Prostate gland (tissue), 2 donors: ENCODE measurements around the gene SIGLEC1. TPM values are rescaled to one million over a fixed set of nuclear protein-coding genes. Genes with fewer than 3 reads are reported as not detected.

ENCODE experiments used
- DNase-seq: peaks from one replicate; pipeline ENCODE4 v3.0.0-alpha.2; 2019; ENCODE audit warnings: low spot score
- H3K27ac ChIP-seq, 2 donors: fragments of 200-600 bp; sonication (generic); 2 replicates each; pipeline ENCODE4 v1.5.1; 2017 to 2019
- H3K27me3 ChIP-seq: fragments of 200-600 bp; sonication (generic); replicated peaks from 2 replicates; pipeline ENCODE4 v1.5.1; 2019; ENCODE audit not compliant: insufficient read depth
- H3K36me3 ChIP-seq, 2 donors: fragments of 200-600 bp; sonication (generic); 1 replicate in 1 of 2; 2 replicates in 1 of 2; pipeline versions ENCODE4 v1.5.1 to v1.8.1; 2017 to 2019
- H3K4me1 ChIP-seq: fragments of 200-600 bp; sonication (generic); replicated peaks from 2 replicates; pipeline ENCODE4 v1.5.1; 2019
- H3K4me3 ChIP-seq, 2 donors: fragments of 200-600 bp; sonication (generic); 2 replicates each; pipeline ENCODE4 v1.5.1; 2017 to 2019
- H3K9me3 ChIP-seq: fragments of 200-600 bp; sonication (generic); 2 replicates; pipeline ENCODE4 v1.5.1; 2017
- CTCF ChIP-seq, 4 experiments: fragments of 200-600 bp in 2 of 4; fragments of 450-650 bp in 2 of 4; sonication (generic) in 2 of 4; IDR thresholded peaks; 1 replicate in 3 of 4; 2 replicates in 1 of 4; pipeline ENCODE4 v1.5.1; 2016 to 2019; ENCODE audit warnings: antibody characterized with exemption in 4 of 4, mild to moderate bottlenecking in 2 of 4, moderate library complexity in 2 of 4
- POLR2A ChIP-seq: fragments of 450-650 bp; IDR thresholded peaks from one replicate; pipeline ENCODE4 v1.6.1; 2016; ENCODE audit warnings: antibody characterized with exemption, mild to moderate bottlenecking
- POLR2AphosphoS5 ChIP-seq: sonication (generic); formaldehyde crosslinking; IDR thresholded peaks from one replicate; pipeline ENCODE4 v1.6.1; 2017; ENCODE audit warnings: antibody characterized with exemption
- WGBS: methylation state at CpG from one replicate; pipeline ENCODE4 v1.1.5; 2018; 5-methylcytosine and 5-hydroxymethylcytosine counted together
- intact Hi-C: fragments of 100-400 bp; cut with DNase I; formaldehyde crosslinking; loops from one replicate; pipeline ENCODE4 v1.14.2; 2022
- total RNA-seq, 2 donors: library from RNA; depleted of rRNA; stranded (reverse); fragments of >200 nt; gene quantifications; one replicate each; pipeline ENCODE4 v1.1.0, GENCODE V29; 2016

The SIGLEC1 gene
- total RNA-seq, 2 donors from 2014 or later, result 0.32 to 5.3 TPM

DNA sequence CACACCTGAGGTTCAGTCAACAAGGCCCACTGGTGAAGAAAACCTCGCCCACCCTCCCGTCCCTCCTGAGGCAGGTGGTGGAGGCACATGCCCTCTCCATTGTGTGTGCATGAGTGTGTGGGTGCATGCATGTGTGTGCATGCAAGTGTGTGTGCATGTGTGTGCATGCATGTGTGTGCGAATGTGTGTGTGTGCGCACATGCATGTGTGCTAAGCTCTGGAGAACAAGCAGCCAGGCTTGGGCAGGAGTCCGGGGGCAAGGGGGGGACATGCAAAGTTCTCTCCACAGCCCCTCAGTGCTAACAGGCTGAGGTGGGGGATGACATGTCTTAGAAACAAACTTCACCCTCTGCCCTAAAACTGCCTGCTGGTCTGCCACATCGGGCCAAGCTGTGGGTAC lies 17.0 kb upstream of the SIGLEC1 start:
- intact Hi-C loops, result no loop called here
- no peak for TF ChIP-seq CTCF (IDR thresholded peaks at IDR 0.05)
- no peak for TF ChIP-seq POLR2A
- TF ChIP-seq POLR2AphosphoS5, result no peak
- 92% methylated on average over 6 of the region's 6 CpGs for WGBS
- Histone ChIP-seq H3K4me1 (no peaks in the 10 kb centered on the region), H3K9me3 (no peaks in the 10 kb centered on the region), H3K27me3 (no peaks in the 10 kb centered on the region), H3K4me3 (no peak overlapping the region), H3K36me3 (no peaks in the 10 kb centered on the region), H3K27ac (no peak overlapping the region)
- DNase-seq, result no peak

GRCh38 chr20:3728876-3729275 lies 16.5 kb upstream of the SIGLEC1 start:
- DNase-seq, result no peak
- Histone ChIP-seq H3K27ac (no peak overlapping the region), H3K27me3 (no peaks in the 10 kb centered on the region)

GRCh38 chr20:3728354-3728753 lies 16.0 kb upstream of the SIGLEC1 start:
- 91% methylated on average over 5 of the region's 5 CpGs for WGBS
- intact Hi-C loops, result no loop called here
- TF ChIP-seq POLR2AphosphoS5 (no peak), CTCF (IDR thresholded peaks at IDR 0.05) (no peak), POLR2A (no peak)
- H3K9me3 ChIP-seq, result no peaks in the 10 kb centered on the region
- H3K27ac ChIP-seq, result no peak overlapping the region
- DNase-seq, result no peak
- no peaks in the 10 kb centered on the region for H3K36me3 ChIP-seq
- H3K4me1 ChIP-seq, result no peaks in the 10 kb centered on the region
- no peak overlapping the region for H3K4me3 ChIP-seq
- no peaks in the 10 kb centered on the region for H3K27me3 ChIP-seq

More at GRCh38 chr20:3728876-3729275, 16.5 kb upstream of the SIGLEC1 start:
- no peaks in the 10 kb centered on the region for H3K9me3 ChIP-seq
- H3K36me3 ChIP-seq, result no peaks in the 10 kb centered on the region
- WGBS, result 98% methylated on average over 3 of the region's 3 CpGs
- no peaks in the 10 kb centered on the region for H3K4me1 ChIP-seq
- TF ChIP-seq POLR2AphosphoS5 (no peak), CTCF (IDR thresholded peaks at IDR 0.05) (no peak), POLR2A (no peak)
- no peak overlapping the region for H3K4me3 ChIP-seq
- intact Hi-C loops, result no loop called here

GRCh38 chr20:3727401-3728021 lies 15.1 kb upstream of the SIGLEC1 start:
- H3K27me3 ChIP-seq, result no peaks in the 10 kb centered on the region

More at GRCh38 chr20:3727401-3728021, 15.1 kb upstream of the SIGLEC1 start:
- no peak for DNase-seq
- Histone ChIP-seq H3K27ac (no peak overlapping the region), H3K9me3 (no peaks in the 10 kb centered on the region), H3K36me3 (no peaks in the 10 kb centered on the region), H3K4me1 (no peaks in the 10 kb centered on the region), H3K4me3 (no peak overlapping the region)
- TF ChIP-seq CTCF (IDR thresholded peaks at IDR 0.05) (no peak), POLR2AphosphoS5 (no peak), POLR2A (no peak)
- WGBS, result 23% methylated on average over 11 of the region's 11 CpGs
- intact Hi-C loops, result no loop called here
